CD4-positive, alpha-beta T cell (primary cell): ENCODE results near the gene KNOP1. TPM values are rescaled to one million over a fixed set of nuclear protein-coding genes. Genes with fewer than 3 reads are reported as not detected.

Source experiments
- ATAC-seq: fragments of 200-7000 bp; cut with Tn5 transposase; one replicate; pipeline ENCODE4 v1.10.0; 2022; ENCODE audit warnings: mild to moderate bottlenecking; ENCODE audit not compliant: poor library complexity
- CTCF ChIA-PET: fragments of 350-600 bp; sonication (Branson Sonifier 250); formaldehyde crosslinking; loops from one replicate; lab custom pipeline; 2021; ENCODE audit warnings: antibody characterized with exemption, inconsistent platforms; lab: Charles Lee
- POLR2A ChIA-PET: fragments of 350-600 bp; sonication (Branson Sonifier 250); formaldehyde crosslinking; loops from one replicate; lab custom pipeline; 2021; ENCODE audit warnings: antibody characterized with exemption, inconsistent platforms; lab: Charles Lee
- DNase-seq, 14 experiments: peaks; one replicate each; pipeline ENCODE4 v3.0.0-alpha.2; 2013 to 2020; ENCODE audit warnings: mixed read lengths in 2 of 14
- H3K27ac ChIP-seq, 2 donors: one replicate each; pipeline versions ENCODE4 v1.5.1 to v1.7.0; 2013; ENCODE audit warnings: low read length in 2 of 2, low read depth in 1 of 2, mild to moderate bottlenecking in 1 of 2
- H3K27me3 ChIP-seq, 2 experiments: 1 replicate in 1 of 2; 2 replicates in 1 of 2; pipeline versions ENCODE4 v1.6.1 to v1.7.0; 2013; ENCODE audit warnings: low read length in 2 of 2, control low read depth in 1 of 2, mild to moderate bottlenecking in 1 of 2, moderate library complexity in 1 of 2; ENCODE audit not compliant: insufficient read depth in 2 of 2, control insufficient read depth in 1 of 2
- H3K36me3 ChIP-seq: one replicate; pipeline ENCODE4 v1.6.1; 2013; ENCODE audit warnings: low read length, control low read depth; ENCODE audit not compliant: insufficient read depth
- H3K4me1 ChIP-seq: one replicate; pipeline ENCODE4 v1.6.1; 2013; ENCODE audit warnings: low read length, control low read depth; ENCODE audit not compliant: insufficient read depth
- H3K4me3 ChIP-seq: one replicate; pipeline ENCODE4 v1.5.1; 2013; ENCODE audit warnings: mild to moderate bottlenecking, low read length, moderate library complexity
- H3K9me3 ChIP-seq, 2 experiments: 1 replicate in 1 of 2; 2 replicates in 1 of 2; pipeline versions ENCODE4 v1.6.1 to v1.7.0; 2013; ENCODE audit warnings: low read length in 2 of 2, mild to moderate bottlenecking in 2 of 2, control low read depth in 1 of 2, moderate library complexity in 1 of 2; ENCODE audit not compliant: control insufficient read depth in 1 of 2, insufficient read depth in 1 of 2
- H3K27ac Mint-ChIP-seq: one replicate; pipeline ENCODE4 v1.8.0; 2020; ENCODE audit warnings: mixed read lengths
- H3K27me3 Mint-ChIP-seq: one replicate; pipeline ENCODE4 v1.8.0; 2021; ENCODE audit warnings: mixed read lengths
- H3K36me3 Mint-ChIP-seq: one replicate; pipeline ENCODE4 v1.8.0; 2021; ENCODE audit warnings: low read depth, mixed read lengths
- H3K4me1 Mint-ChIP-seq: one replicate; pipeline ENCODE4 v1.8.0; 2021; ENCODE audit warnings: low read depth, mixed read lengths
- H3K4me3 Mint-ChIP-seq: one replicate; pipeline ENCODE4 v1.8.0; 2020; ENCODE audit warnings: mild to moderate bottlenecking, mixed read lengths
- H3K9me3 Mint-ChIP-seq: one replicate; pipeline ENCODE4 v1.8.0; 2020; ENCODE audit warnings: mixed read lengths
- CTCF ChIP-seq: fragments of 200-600 bp; IDR thresholded peaks from one replicate; pipeline ENCODE4 v1.8.0; 2022; ENCODE audit warnings: antibody characterized with exemption, mild to moderate bottlenecking
- intact Hi-C, 2 experiments: fragments of 100-400 bp; cut with DNase I in 1 of 2; cut with micrococcal nuclease in 1 of 2; formaldehyde crosslinking; loops; one replicate each; pipeline versions ENCODE4 v1.15.1 to v1.9.0; 2023 to 2025; cut with DNase I, micrococcal nuclease
- total RNA-seq, 174 experiments: library from RNA in 2 of 174; stranded (reverse) in 2 of 174; gene quantifications; one replicate each; pipeline ENCODE4 v1.2.3 and lab custom pipeline; 2021 to 2026

KNOP1 gene
- total RNA-seq, 2 experiments from 2014 or later, result 3.5 to 4.1 TPM

- no peak overlapping the region for H3K4me3 Mint-ChIP-seq
- H3K4me3 ChIP-seq, result no peak overlapping the region
- no peaks in the 10 kb centered on the region for H3K9me3 ChIP-seq
- H3K27me3 ChIP-seq, result no peaks in the 10 kb centered on the region
- no peak for ATAC-seq
- ChIA-PET CTCF (no interaction called here), POLR2A (no interaction called here)
- H3K27me3 Mint-ChIP-seq, result no peaks in the 10 kb centered on the region
- DNase-seq, result no peak
- H3K36me3 Mint-ChIP-seq, result peaks cover 82% of the 10 kb centered on the region
- H3K4me1 ChIP-seq, result no peaks in the 10 kb centered on the region
- no peaks in the 10 kb centered on the region for H3K9me3 Mint-ChIP-seq
- no peak overlapping the region for H3K27ac ChIP-seq
- H3K4me1 Mint-ChIP-seq, result peaks cover 13% of the 10 kb centered on the region
- no peak for TF ChIP-seq CTCF
- intact Hi-C loops, result no loop called here
- peak overlapping the region; percentile 14 for H3K27ac Mint-ChIP-seq
- H3K36me3 ChIP-seq, result peaks cover 68% of the 10 kb centered on the region
These were observed 12.9 kb downstream of the KNOP1 start for GRCh38 chr16:19705146-19705501.

- ChIA-PET POLR2A (no interaction called here), CTCF (no interaction called here)
- Histone ChIP-seq H3K4me3 (no peak overlapping the region), H3K27me3 (no peaks in the 10 kb centered on the region), H3K36me3 (peaks cover 68% of the 10 kb centered on the region), H3K9me3 (no peaks in the 10 kb centered on the region), H3K4me1 (no peaks in the 10 kb centered on the region), H3K27ac (no peak overlapping the region)
- Mint-ChIP-seq H3K36me3 (peaks cover 82% of the 10 kb centered on the region), H3K4me1 (peaks cover 14% of the 10 kb centered on the region), H3K4me3 (no peak overlapping the region), H3K27ac (peak overlapping the region; percentile 14), H3K9me3 (no peaks in the 10 kb centered on the region), H3K27me3 (no peaks in the 10 kb centered on the region)
- no peak for TF ChIP-seq CTCF
- ATAC-seq, result no peak
- intact Hi-C loops, result no loop called here
- no peak for DNase-seq
These were observed 13.5 kb downstream of the KNOP1 start for GRCh38 chr16:19704321-19705145.

- peaks cover 64% of the 10 kb centered on the region for H3K36me3 ChIP-seq
- H3K27me3 ChIP-seq, result no peaks in the 10 kb centered on the region
- Mint-ChIP-seq H3K27me3 (no peaks in the 10 kb centered on the region), H3K4me3 (no peak overlapping the region), H3K4me1 (peaks cover 20% of the 10 kb centered on the region), H3K9me3 (no peaks in the 10 kb centered on the region), H3K36me3 (peaks cover 86% of the 10 kb centered on the region), H3K27ac (no peak overlapping the region)
- CTCF ChIA-PET, result no interaction called here
- no peak overlapping the region for H3K4me3 ChIP-seq
- POLR2A ChIA-PET, result no interaction called here
- intact Hi-C loops, result no loop called here
- ATAC-seq (no peak), DNase-seq (no peak)
- TF ChIP-seq CTCF, result no peak
- no peak overlapping the region for H3K27ac ChIP-seq
- H3K9me3 ChIP-seq, result no peaks in the 10 kb centered on the region
- H3K4me1 ChIP-seq, result peaks cover 10% of the 10 kb centered on the region
These were observed 14.7 kb downstream of the KNOP1 start for GRCh38 chr16:19703172-19703889.
